Measurements from ENCODE around the gene C10orf90. TPM values are rescaled to one million over a fixed set of nuclear protein-coding genes. Genes with fewer than 3 reads are reported as not detected.

The C10orf90 gene
- total RNA-seq, 1 experiment from 2014 or later = not detected

DNA sequence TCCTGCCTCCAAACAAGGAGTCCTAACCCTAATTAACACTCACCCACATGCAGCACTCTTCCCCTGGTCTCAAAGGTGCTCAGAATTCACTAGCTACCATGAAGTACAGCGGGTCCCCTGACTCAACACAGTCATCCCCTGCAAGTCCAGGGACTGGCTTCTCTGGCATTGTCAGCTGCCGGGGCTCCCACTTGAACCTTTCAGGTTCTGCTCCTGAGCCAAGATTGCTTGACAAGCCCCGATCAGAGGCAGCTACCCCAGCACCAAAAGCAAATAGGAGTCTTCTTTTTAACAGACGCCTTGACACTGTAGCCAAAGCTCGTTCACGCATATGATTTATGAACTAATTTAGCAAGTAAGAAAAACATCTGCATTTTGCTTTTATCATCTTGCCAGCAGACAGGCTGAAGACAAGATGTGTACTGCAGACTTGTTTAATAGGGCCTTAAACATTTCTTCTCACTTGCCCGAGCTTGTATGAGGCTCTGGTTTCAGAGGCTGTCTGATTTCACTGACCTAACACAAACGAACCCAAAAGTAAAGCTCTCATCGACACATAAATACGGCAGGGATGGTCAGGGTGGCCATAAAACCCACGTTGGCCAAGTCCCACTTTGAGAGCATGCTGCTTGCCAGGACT, 214.6 kb downstream of the C10orf90 start:
- Histone ChIP-seq H3K27ac (ENCODE audit: insufficient read length, low read depth, low read length) (no peak overlapping the region), H3K4ac (ENCODE audit: low read depth, low read length) (no peak overlapping the region), H2AK5ac (ENCODE audit: insufficient read length, low read length) (no peak overlapping the region), H3K18ac (ENCODE audit: insufficient read length, low read depth, low read length) (no peak overlapping the region), H3K14ac (ENCODE audit: insufficient read depth, low read length) (no peak overlapping the region), H2BK120ac (ENCODE audit: low read depth, low read length, poor library complexity, severe bottlenecking) (no peak overlapping the region), H3K79me2 (ENCODE audit: insufficient read depth, low read length) (no peaks in the 10 kb centered on the region), H4K20me1 (ENCODE audit: control insufficient read depth, insufficient read depth, insufficient read length) (no peaks in the 10 kb centered on the region), H3K4me2 (ENCODE audit: insufficient read depth, insufficient read length, low read length) (no peak overlapping the region), H4K91ac (ENCODE audit: insufficient read length, low read depth, low read length) (no peak overlapping the region), H3K23me2 (ENCODE audit: insufficient read length, low read depth, low read length, poor library complexity, severe bottlenecking) (no peaks in the 10 kb centered on the region), H3K9me3 (ENCODE audit: control insufficient read depth, low read depth, low read length) (no peaks in the 10 kb centered on the region), H4K5ac (ENCODE audit: insufficient read length, low read depth, low read length) (no peak overlapping the region), H3K23ac (ENCODE audit: insufficient read length, low read depth, low read length) (no peak overlapping the region), H2BK15ac (ENCODE audit: low read depth, low read length) (no peak overlapping the region), H3K27me3 (ENCODE audit: insufficient read depth, low read length) (no peaks in the 10 kb centered on the region), H3K79me1 (ENCODE audit: insufficient read depth, low read depth, low read length, poor library complexity, severe bottlenecking) (no peaks in the 10 kb centered on the region), H3K56ac (ENCODE audit: insufficient read length, low read depth, low read length) (no peak overlapping the region), H3K4me1 (ENCODE audit: insufficient read depth, low read length) (no peaks in the 10 kb centered on the region), H2BK20ac (ENCODE audit: low read depth, low read length, poor library complexity, severe bottlenecking) (no peak overlapping the region), H3K9ac (ENCODE audit: extremely low read depth, insufficient read length, low read length) (no peak overlapping the region), H2BK5ac (ENCODE audit: insufficient read length, low read length) (no peak overlapping the region), H2AFZ (ENCODE audit: low read length) (no peak overlapping the region), H2BK12ac (ENCODE audit: insufficient read length, low read depth, low read length) (no peak overlapping the region), H3T11ph (ENCODE audit: low read length) (no peak overlapping the region), H4K8ac (replicated peaks; ENCODE audit: insufficient read length, low read depth, low read length) (no peak overlapping the region)
- no peak for TF ChIP-seq CTCF (conservative IDR thresholded peaks at IDR 0.05)
- no peaks in the 10 kb centered on the region for H3K9me3 Mint-ChIP-seq
- no peaks in the 10 kb centered on the region for H3K36me3 Mint-ChIP-seq (ENCODE audit: insufficient read depth in 1 of 3, low read depth in 3 of 3)
- DNase-seq = no peak
- no peak overlapping the region for H3K4me3 Mint-ChIP-seq
- no peaks in the 10 kb centered on the region for H3K4me1 Mint-ChIP-seq
- H3K27ac Mint-ChIP-seq = no peak overlapping the region
- no CpG with 5 or more reads among the region's 11 CpGs for WGBS (ENCODE audit: extremely low coverage, insufficient read length, low lambda C conversion rate)
- H3K27me3 Mint-ChIP-seq (ENCODE audit: low read depth) = peaks cover 31% of the 10 kb centered on the region

Data from H9 (cell line).